CD4-positive, alpha-beta T cell (primary cell): ENCODE data around the gene THSD7A. TPM values are rescaled to one million over a fixed set of nuclear protein-coding genes. Genes with fewer than 3 reads are reported as not detected.

Experiments
- ATAC-seq: fragments of 200-7000 bp; cut with Tn5 transposase; one replicate; pipeline ENCODE4 v1.10.0; 2022; ENCODE audit warnings: mild to moderate bottlenecking; ENCODE audit not compliant: poor library complexity
- CTCF ChIA-PET: fragments of 350-600 bp; sonication (Branson Sonifier 250); formaldehyde crosslinking; loops from one replicate; lab custom pipeline; 2021; ENCODE audit warnings: antibody characterized with exemption, inconsistent platforms; lab: Charles Lee
- POLR2A ChIA-PET: fragments of 350-600 bp; sonication (Branson Sonifier 250); formaldehyde crosslinking; loops from one replicate; lab custom pipeline; 2021; ENCODE audit warnings: antibody characterized with exemption, inconsistent platforms; lab: Charles Lee
- DNase-seq, 14 experiments: peaks; one replicate each; pipeline ENCODE4 v3.0.0-alpha.2; 2013 to 2020; ENCODE audit warnings: mixed read lengths in 2 of 14
- H3K27ac ChIP-seq, 2 donors: one replicate each; pipeline versions ENCODE4 v1.5.1 to v1.7.0; 2013; ENCODE audit warnings: low read length in 2 of 2, low read depth in 1 of 2, mild to moderate bottlenecking in 1 of 2
- H3K27me3 ChIP-seq, 2 experiments: 1 replicate in 1 of 2; 2 replicates in 1 of 2; pipeline versions ENCODE4 v1.6.1 to v1.7.0; 2013; ENCODE audit warnings: low read length in 2 of 2, control low read depth in 1 of 2, mild to moderate bottlenecking in 1 of 2, moderate library complexity in 1 of 2; ENCODE audit not compliant: insufficient read depth in 2 of 2, control insufficient read depth in 1 of 2
- H3K36me3 ChIP-seq: one replicate; pipeline ENCODE4 v1.6.1; 2013; ENCODE audit warnings: low read length, control low read depth; ENCODE audit not compliant: insufficient read depth
- H3K4me1 ChIP-seq: one replicate; pipeline ENCODE4 v1.6.1; 2013; ENCODE audit warnings: low read length, control low read depth; ENCODE audit not compliant: insufficient read depth
- H3K4me3 ChIP-seq: one replicate; pipeline ENCODE4 v1.5.1; 2013; ENCODE audit warnings: mild to moderate bottlenecking, low read length, moderate library complexity
- H3K9me3 ChIP-seq, 2 experiments: 1 replicate in 1 of 2; 2 replicates in 1 of 2; pipeline versions ENCODE4 v1.6.1 to v1.7.0; 2013; ENCODE audit warnings: low read length in 2 of 2, mild to moderate bottlenecking in 2 of 2, control low read depth in 1 of 2, moderate library complexity in 1 of 2; ENCODE audit not compliant: control insufficient read depth in 1 of 2, insufficient read depth in 1 of 2
- H3K27ac Mint-ChIP-seq: one replicate; pipeline ENCODE4 v1.8.0; 2020; ENCODE audit warnings: mixed read lengths
- H3K27me3 Mint-ChIP-seq: one replicate; pipeline ENCODE4 v1.8.0; 2021; ENCODE audit warnings: mixed read lengths
- H3K36me3 Mint-ChIP-seq: one replicate; pipeline ENCODE4 v1.8.0; 2021; ENCODE audit warnings: low read depth, mixed read lengths
- H3K4me1 Mint-ChIP-seq: one replicate; pipeline ENCODE4 v1.8.0; 2021; ENCODE audit warnings: low read depth, mixed read lengths
- H3K4me3 Mint-ChIP-seq: one replicate; pipeline ENCODE4 v1.8.0; 2020; ENCODE audit warnings: mild to moderate bottlenecking, mixed read lengths
- H3K9me3 Mint-ChIP-seq: one replicate; pipeline ENCODE4 v1.8.0; 2020; ENCODE audit warnings: mixed read lengths
- CTCF ChIP-seq: fragments of 200-600 bp; IDR thresholded peaks from one replicate; pipeline ENCODE4 v1.8.0; 2022; ENCODE audit warnings: antibody characterized with exemption, mild to moderate bottlenecking
- intact Hi-C, 2 experiments: fragments of 100-400 bp; cut with DNase I in 1 of 2; cut with micrococcal nuclease in 1 of 2; formaldehyde crosslinking; loops; one replicate each; pipeline versions ENCODE4 v1.15.1 to v1.9.0; 2023 to 2025; cut with DNase I, micrococcal nuclease
- total RNA-seq, 174 experiments: library from RNA in 2 of 174; stranded (reverse) in 2 of 174; gene quantifications; one replicate each; pipeline ENCODE4 v1.2.3 and lab custom pipeline; 2021 to 2026

The THSD7A gene
- total RNA-seq, 2 experiments from 2014 or later, result not detected

- no peaks in the 10 kb centered on the region for H3K9me3 ChIP-seq
- ATAC-seq (no peak), DNase-seq (no peak)
- Mint-ChIP-seq H3K4me3 (no peak overlapping the region), H3K27ac (no peak overlapping the region), H3K36me3 (no peaks in the 10 kb centered on the region), H3K9me3 (no peaks in the 10 kb centered on the region), H3K27me3 (no peaks in the 10 kb centered on the region), H3K4me1 (no peaks in the 10 kb centered on the region)
- TF ChIP-seq CTCF, result no peak
- H3K4me3 ChIP-seq, result no peak overlapping the region
- no peak overlapping the region for H3K27ac ChIP-seq
- POLR2A ChIA-PET, result no interaction called here
- no peaks in the 10 kb centered on the region for H3K4me1 ChIP-seq
- no peaks in the 10 kb centered on the region for H3K36me3 ChIP-seq
- no peaks in the 10 kb centered on the region for H3K27me3 ChIP-seq
- intact Hi-C loops, result no loop called here
- CTCF ChIA-PET, result no interaction called here
Measured at GRCh38 chr7:11788568-11788967, 43.4 kb downstream of the THSD7A start.

GRCh38 chr7:11787534-11787933 is 44.5 kb downstream of the THSD7A start:
- Mint-ChIP-seq H3K4me1 (no peaks in the 10 kb centered on the region), H3K27me3 (no peaks in the 10 kb centered on the region), H3K9me3 (no peaks in the 10 kb centered on the region), H3K36me3 (no peaks in the 10 kb centered on the region), H3K27ac (no peak overlapping the region), H3K4me3 (no peak overlapping the region)
- DNase-seq (no peak), ATAC-seq (no peak)
- Histone ChIP-seq H3K27me3 (no peaks in the 10 kb centered on the region), H3K36me3 (no peaks in the 10 kb centered on the region), H3K9me3 (no peaks in the 10 kb centered on the region), H3K4me3 (no peak overlapping the region), H3K4me1 (no peaks in the 10 kb centered on the region), H3K27ac (no peak overlapping the region)
- TF ChIP-seq CTCF, result no peak
- intact Hi-C loops, result no loop called here
- POLR2A ChIA-PET, result no interaction called here
- CTCF ChIA-PET, result no interaction called here

GRCh38 chr7:11786186-11786585 is 45.8 kb downstream of the THSD7A start:
- no peak for TF ChIP-seq CTCF
- Mint-ChIP-seq H3K4me1 (no peaks in the 10 kb centered on the region), H3K9me3 (no peaks in the 10 kb centered on the region), H3K4me3 (no peak overlapping the region), H3K36me3 (no peaks in the 10 kb centered on the region), H3K27ac (no peak overlapping the region), H3K27me3 (no peaks in the 10 kb centered on the region)
- Histone ChIP-seq H3K9me3 (no peaks in the 10 kb centered on the region), H3K4me1 (no peaks in the 10 kb centered on the region), H3K36me3 (no peaks in the 10 kb centered on the region), H3K27me3 (no peaks in the 10 kb centered on the region), H3K4me3 (no peak overlapping the region), H3K27ac (no peak overlapping the region)
- DNase-seq (no peak), ATAC-seq (no peak)
- ChIA-PET CTCF (no interaction called here), POLR2A (no interaction called here)
- intact Hi-C loops, result no loop called here
